Fibroblast of the conjunctiva (primary cell): ENCODE results near the gene FBXL16.

ENCODE experiments used
- DNase-seq: peaks from one replicate; pipeline ENCODE4 v3.0.0-alpha.2; 2010; ENCODE audit warnings: low read depth

FBXL16 gene

GRCh38 chr16:676913-677312 lies 28.7 kb downstream of the FBXL16 start:
- no peak for DNase-seq

DNA sequence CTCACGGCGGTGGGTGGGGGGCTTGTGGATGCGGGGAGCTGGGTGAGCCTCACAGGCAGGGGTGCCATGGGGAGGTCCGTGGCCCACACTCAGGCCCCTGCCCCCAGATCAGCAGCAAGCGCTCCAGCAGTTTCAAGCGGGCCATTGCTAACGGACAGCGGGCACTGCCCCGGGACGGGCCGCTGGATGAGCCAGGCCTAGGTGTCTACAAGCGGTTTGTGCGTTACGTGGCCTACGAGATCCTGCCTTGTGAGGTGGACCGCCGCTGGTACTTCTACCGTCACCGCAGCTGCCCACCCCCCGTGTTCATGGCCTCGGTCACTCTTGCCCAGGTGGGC lies 29.1 kb downstream of the FBXL16 start:
- no peak for DNase-seq

DNA sequence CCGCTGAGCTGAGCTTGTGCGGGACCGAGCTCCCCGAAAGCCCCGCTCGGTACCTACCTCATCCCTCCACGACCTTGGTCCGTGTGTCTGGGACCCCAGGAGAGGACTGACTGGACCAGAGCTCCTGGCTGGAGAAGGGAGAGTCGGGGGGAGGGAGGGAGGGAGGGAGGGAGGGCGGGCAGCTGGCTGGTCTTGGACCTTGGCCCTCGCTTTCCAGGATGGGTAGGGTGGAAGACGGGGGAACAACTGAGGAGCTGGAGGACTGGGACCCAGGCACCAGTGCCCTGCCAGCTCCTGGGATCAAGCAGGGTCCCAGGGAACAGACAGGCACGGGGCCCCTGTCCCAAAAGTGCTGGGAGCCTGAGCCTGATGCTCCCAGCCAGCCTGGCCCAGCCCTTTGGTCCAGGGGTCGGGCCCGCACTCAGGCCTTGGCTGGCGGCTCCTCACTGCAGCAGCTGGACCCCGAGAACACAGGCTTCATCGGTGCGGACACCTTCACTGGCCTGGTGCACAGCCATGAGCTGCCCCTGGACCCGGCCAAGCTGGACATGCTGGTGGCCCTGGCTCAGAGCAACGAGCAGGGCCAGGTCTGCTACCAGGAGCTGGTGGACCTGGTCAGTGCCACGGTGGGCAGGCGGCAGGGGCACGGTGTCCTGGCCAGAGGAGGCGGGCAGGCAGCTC lies 29.6 kb downstream of the FBXL16 start:
- DNase-seq: no peak

DNA sequence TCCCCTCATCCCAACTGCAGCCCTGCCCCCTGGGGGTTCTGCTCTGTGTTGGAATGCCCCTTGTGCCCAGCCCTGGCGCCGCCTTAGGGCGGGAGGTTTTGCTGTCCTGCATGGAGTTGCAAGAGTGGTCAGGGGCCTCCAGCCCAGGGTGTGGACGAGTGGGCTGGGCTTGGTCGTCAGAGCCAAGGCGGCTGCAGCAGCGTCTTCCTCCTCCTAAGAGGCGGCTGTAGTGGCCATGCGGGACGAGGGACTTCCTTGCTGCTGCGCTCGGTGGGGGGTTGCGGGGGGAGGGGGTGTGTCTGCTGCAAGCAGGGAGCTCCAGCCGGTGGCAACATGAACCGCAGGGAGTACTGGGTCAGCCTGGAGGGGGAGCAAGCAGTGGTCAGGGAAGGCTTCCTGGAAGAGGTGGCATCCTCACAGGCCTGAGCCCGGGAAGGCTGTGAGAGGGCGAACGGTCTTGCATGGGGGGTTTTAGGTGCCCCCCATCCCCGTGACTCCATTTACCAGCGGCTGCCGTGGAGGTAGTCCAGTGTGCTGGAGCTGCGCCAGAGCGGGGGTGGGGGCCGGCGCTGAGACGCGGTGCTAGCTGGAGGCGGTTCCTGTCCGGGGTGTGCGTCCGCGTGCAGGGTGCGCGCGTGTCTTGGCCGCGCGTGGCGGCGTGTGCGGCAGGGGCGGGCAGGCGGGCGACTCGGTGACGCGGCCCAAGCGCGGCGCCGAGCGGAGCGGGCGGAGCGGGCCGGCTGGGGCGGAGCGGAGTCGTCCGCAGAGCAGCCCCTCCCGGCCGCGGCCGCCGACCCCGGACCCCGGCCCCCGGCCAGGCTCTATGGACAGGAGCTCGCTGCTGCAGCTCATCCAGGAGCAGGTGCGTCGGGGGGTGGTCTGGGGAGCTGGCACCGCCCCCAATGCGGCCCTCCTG lies 30.4 kb downstream of the FBXL16 start, which contains the start of gene RHBDL1:
TSS of gene RHBDL1 (plus strand) at position 704 of the 916 bp plus-strand sequence. CDS start at position 824, 120 bp downstream.
- DNase-seq: no peak

DNA sequence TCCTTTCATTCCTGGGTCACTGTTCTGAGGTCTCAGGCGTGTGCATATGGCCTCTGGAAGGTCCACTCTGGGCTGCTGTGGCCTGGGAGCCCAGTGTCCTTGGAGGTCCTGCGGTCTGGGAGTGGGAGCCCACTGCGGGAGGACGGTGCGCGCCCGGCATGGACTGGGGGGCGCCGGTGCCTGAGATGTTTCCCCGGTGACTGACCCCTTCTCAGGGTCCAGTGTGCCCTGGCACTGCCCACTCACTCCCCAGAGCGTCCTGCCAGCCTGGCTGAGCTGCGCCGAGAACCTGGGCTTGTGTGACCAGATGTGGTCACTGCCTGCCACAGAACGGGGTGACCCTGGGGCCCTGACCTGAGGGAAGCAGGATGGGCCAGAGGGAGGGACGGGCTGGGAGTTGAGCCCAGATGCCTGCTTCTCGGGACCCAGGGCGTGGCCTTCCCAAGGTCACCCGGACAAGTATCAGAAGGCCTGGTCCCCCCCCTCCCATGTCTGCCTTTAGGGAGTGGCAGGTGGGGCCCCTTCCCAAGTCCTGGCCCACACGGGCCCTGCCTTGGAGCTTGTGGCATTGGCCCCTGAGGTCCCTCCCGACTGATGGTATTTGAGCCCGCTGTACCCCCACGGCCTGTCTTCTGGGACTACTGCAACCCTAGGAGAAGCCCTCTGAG lies 31.3 kb downstream of the FBXL16 start:
- DNase-seq: no peak

GRCh38 chr16:673399-673991 lies 32.1 kb downstream of the FBXL16 start:
- no peak for DNase-seq

DNA sequence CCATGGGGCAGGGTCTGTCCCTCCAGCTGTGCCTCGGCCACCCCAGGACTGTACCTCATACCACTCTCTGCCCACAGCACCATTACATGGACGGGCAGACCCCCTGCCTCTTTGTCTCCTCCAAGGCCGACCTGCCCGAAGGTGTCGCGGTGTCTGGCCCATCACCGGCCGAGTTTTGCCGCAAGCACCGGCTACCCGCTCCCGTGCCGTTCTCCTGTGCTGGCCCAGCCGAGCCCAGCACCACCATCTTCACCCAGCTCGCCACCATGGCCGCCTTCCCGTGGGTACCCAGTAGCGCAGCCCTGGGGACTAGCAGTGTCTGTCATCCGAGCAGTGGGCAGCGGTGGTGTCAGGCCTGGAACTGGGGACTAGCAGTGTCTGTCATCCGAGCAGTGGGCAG lies 32.8 kb downstream of the FBXL16 start:
- DNase-seq: no peak

DNA sequence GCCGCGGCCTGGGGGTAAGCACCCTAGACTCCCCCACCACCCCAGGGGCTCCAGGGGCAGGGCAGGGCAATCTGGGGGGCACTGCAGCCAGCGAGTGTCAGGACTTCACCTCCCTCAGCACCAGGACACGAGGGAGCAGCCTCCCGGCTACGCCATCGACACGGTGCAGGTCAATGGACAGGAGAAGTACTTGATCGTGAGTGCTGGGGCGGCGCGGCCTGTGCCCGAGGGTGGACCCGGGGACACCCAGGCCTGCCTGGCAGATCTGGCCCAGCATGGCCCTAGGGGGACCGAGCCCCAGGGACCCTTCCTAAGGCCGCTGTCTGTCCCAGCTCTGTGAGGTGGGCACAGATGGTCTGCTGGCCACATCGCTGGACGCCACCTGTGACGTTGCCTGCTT lies 33.2 kb downstream of the FBXL16 start:
- no peak for DNase-seq

DNA sequence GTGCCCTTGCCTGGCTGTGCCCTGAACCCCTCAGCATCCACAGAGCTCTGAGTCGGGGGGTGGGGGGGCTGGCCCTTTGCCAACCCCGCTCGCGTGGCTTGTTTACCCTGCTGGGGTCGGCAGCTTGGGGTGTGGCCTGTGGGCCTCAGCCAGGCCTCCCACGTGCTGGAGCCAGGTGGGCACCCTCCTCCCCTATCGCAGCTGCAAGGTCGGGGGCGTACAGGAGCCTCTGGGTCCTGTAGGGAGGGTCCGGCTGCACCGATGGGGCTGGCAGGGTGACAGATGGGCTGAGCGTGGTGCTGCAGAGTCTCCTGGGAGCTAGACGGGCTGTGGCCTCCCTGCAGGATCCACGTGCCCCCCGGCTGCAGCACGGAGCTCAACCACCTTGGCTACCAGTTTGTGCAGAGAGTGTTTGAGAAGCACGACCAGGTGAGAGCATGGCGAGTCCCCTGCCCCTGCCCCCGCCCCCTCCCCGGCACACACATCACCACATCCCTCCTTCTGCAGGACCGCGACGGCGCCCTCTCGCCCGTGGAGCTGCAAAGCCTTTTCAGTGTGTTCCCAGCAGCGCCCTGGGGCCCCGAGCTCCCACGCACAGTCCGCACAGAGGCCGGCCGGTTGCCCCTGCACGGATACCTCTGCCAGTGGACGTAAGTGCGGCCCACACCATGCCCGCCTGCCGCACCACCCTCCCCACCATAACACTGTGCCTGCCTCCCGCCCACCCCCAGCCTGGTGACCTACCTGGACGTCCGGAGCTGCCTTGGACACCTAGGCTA lies 34.1 kb downstream of the FBXL16 start:
- DNase-seq: no peak

DNA sequence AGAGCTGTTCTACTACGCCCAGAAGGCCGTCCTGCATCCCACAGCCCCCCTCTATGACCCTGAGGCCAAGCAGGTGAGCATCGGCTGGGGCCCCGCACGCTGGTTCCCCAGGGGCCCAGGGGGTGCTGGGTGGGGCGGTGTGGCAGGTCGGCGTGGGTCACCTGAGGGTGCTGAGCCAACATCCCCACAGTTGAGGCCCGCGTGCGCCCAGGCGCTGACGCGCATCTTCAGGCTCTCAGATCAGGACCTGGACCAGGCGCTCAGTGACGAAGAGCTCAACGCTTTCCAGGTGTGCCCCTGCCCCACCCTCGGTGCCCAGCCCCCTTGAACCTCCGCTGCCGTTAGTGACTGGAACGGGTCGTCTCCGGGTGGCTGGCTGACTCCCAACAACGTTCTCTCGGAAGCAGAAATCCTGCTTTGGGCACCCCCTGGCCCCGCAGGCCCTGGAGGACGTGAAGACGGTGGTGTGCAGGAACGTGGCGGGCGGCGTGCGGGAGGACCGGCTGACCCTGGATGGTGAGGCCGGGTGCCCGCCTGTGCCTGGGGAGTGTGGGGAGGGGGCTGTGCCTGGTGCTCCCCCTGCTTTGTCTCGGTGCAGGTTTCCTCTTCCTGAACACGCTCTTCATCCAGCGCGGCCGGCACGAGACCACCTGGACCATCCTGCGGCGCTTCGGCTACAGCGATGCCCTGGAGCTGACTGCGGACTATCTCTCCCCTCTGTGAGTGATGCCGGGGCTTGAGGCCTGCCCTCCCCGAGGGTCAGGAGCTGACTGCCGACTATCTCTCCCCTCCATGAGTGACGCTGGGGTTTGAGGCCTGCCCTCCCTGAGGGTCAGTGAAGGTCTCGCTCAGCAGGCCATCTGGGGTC lies 34.9 kb downstream of the FBXL16 start:
- no peak for DNase-seq

DNA sequence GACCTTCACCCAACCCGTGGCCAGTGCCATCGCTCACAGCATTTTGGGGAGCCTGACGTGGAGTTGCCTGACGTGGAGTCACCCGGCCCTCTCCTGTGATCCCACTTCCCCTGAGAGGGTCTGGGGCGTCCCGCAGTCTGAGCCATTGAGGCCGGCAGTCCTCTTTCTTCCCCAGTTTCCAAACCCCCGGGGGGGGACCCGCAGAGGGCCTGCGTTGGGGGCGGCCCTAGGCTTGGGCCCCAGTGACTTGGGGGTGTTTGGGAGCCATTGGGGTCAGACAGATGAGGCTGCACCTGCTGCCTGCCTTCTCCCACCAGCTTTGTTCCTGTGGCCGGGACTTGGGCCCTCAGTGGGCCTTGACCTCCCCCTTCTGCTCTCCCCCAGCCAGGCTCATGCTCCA lies 35.9 kb downstream of the FBXL16 start:
- DNase-seq: no peak

GRCh38 chr16:668519-669171 lies 37.0 kb downstream of the FBXL16 start:
- DNase-seq: no peak

DNA sequence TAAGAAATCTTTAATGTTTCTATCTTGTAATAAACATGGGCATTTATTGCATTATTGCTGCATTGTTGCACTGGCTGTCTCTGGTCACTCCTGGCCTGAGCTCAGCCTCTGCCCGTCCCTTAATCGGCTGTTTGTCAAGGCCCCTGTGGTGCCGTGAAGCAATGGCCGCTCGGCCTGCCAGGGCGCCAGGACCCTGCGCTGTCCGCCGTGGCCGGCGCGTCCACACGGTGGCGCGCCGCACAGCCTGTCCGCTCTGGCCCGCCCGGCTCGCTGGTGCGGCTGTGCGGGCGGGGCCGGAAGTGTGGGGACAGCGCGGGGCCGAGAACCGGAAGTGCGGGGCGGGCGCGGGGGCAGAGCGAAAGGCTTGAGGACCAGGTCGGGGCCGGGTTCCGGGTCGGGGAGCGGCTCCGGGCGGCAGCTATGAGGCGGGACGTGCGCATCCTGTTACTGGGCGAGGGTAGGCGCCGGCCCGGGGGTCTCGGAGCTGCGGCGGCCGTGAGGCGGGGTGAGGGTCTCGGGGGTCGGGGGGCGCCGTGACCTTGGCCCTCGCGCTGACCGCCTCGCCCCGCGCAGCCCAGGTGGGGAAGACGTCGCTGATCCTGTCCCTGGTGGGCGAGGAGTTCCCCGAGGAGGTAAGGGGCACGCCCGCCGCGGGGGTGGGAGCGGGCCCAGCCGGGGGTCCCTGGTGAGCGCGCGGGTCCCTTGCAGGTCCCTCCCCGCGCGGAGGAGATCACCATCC lies 37.7 kb downstream of the FBXL16 start, which contains the start of gene RHOT2:
TSS of gene RHOT2 (plus strand) at position 353 of the 739 bp plus-strand sequence. CDS start at position 421, 68 bp downstream.
- peak; percentile 73 for DNase-seq

- DNase-seq: no peak
Measured at GRCh38 chr16:667113-667779, 38.4 kb downstream of the FBXL16 start.

GRCh38 chr16:666572-666971 lies 39.0 kb downstream of the FBXL16 start:
- no peak for DNase-seq

DNA sequence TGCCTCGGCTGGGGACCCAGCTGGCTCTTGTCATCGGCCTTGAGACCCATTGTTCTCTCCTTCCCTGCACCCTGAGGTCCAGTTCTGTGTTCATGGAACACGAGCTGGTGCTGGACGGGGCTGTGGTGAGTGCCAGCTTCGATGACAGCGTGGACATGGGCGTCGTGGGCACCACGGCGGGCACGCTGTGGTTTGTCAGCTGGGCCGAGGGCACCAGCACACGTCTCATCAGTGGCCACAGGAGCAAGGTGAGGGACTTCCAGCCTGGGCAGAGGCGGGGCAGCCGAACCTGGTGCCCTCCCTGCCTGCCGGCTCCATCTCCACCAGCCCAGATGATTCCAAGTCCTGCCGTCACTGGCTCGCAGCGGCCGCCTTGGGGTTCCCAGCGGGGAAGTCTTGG lies 43.0 kb downstream of the FBXL16 start:
- no peak for DNase-seq

DNA sequence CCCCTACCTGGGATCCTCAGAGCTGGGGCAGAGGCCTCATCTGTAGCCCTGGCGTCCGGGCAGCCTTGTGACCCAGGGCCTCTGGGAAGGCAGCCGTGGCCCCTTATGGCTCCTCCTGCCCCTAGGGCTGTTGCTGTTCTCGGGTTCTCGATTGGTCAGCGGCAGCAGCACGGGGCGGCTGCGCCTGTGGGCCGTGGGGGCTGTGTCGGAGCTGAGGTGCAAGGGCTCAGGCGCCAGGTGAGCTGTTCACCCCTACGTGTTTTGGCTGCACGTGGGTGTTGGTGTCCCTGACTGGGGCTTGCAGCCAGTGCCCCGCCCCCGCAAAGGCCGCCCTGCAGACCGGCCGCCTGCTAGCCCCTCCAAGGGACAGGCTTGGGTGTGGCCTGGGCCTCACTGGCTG lies 43.5 kb downstream of the FBXL16 start:
- DNase-seq: no peak

- DNase-seq: no peak
Measured at GRCh38 chr16:661184-661821, 44.3 kb downstream of the FBXL16 start.
